Measurements from ENCODE around the gene MRPL44.

MRPL44 gene

GRCh38 chr2:223947711-223948205 lies 9.5 kb upstream of the MRPL44 start:
- Mint-ChIP-seq H3K36me3 (ENCODE audit: low read depth) (peaks cover 5% of the 10 kb centered on the region), H3K4me1 (peaks cover 45% of the 10 kb centered on the region), H3K4me3 (peak overlapping the region in 2 of 3 experiments; percentile 17 to 35), H3K9me3 (no peaks in the 10 kb centered on the region), H3K27me3 (ENCODE audit: low read depth) (no peaks in the 10 kb centered on the region), H3K27ac (peak overlapping the region; percentile 45 to 65 (median 46))
- TF ChIP-seq CTCF (IDR thresholded peaks at IDR 0.05; ENCODE audit: unreplicated experiment in 3 of 3), result no peak

GRCh38 chr2:223949241-223949840 lies 7.9 kb upstream of the MRPL44 start:
- Mint-ChIP-seq H3K36me3 (ENCODE audit: low read depth) (no peaks in the 10 kb centered on the region), H3K9me3 (no peaks in the 10 kb centered on the region), H3K4me3 (no peak overlapping the region), H3K4me1 (peaks cover 47% of the 10 kb centered on the region), H3K27ac (peak overlapping the region in 1 of 3 experiments; percentile 33), H3K27me3 (ENCODE audit: low read depth) (no peaks in the 10 kb centered on the region)
- no peak for TF ChIP-seq CTCF (IDR thresholded peaks at IDR 0.05; ENCODE audit: unreplicated experiment in 3 of 3)

DNA sequence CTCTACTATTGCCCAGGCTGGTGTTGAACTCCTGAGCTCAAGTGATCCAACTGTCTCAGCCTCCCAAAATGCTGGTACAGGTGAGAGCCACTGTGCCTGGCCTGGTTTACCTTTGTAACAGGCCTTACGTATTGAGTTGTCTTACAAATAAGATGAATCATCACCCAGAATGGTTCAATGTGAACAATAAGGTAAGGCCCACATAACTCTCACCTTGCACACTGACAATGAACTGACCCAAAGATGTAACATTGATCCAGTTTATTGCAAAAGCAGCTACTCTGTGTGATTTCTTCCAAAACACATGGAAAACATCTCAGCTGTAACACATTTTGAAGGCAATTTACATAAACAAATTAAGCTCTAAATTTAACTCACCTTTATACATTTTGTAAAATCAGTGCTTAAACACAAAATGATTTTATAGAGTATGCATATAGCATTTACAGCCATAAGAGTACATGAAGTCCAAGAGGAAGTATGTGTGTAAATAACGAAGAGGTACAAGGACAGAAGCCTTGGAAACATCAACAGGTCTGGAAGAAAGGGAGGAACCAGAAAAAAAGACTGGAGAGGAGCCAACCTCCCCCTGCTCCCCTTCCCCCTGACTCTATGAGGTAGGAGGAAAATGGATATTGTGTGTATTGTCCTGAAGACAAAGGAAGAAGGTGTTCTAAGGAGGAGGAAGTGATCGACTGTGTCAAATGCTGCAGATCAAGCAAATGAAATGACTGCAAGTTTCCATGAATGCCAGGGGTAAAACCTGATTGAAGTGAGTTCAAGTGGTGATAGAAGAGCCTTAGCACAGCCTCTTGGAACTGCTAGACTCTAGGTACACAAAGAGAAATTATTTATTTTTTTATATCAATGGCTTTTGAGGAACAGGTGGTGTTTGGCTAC lies 6.6 kb upstream of the MRPL44 start:
- H3K36me3 Mint-ChIP-seq (ENCODE audit: low read depth), result no peaks in the 10 kb centered on the region
- H3K4me3 Mint-ChIP-seq, result peak overlapping the region in 1 of 3 experiments; percentile 8
- TF ChIP-seq CTCF (IDR thresholded peaks at IDR 0.05; ENCODE audit: unreplicated experiment in 3 of 3), result no peak
- H3K27me3 Mint-ChIP-seq (ENCODE audit: low read depth), result no peaks in the 10 kb centered on the region
- peak overlapping the region in 2 of 3 experiments; percentile 6 to 8 for H3K27ac Mint-ChIP-seq
- no peaks in the 10 kb centered on the region for H3K9me3 Mint-ChIP-seq
- H3K4me1 Mint-ChIP-seq, result peaks cover 43% of the 10 kb centered on the region

DNA sequence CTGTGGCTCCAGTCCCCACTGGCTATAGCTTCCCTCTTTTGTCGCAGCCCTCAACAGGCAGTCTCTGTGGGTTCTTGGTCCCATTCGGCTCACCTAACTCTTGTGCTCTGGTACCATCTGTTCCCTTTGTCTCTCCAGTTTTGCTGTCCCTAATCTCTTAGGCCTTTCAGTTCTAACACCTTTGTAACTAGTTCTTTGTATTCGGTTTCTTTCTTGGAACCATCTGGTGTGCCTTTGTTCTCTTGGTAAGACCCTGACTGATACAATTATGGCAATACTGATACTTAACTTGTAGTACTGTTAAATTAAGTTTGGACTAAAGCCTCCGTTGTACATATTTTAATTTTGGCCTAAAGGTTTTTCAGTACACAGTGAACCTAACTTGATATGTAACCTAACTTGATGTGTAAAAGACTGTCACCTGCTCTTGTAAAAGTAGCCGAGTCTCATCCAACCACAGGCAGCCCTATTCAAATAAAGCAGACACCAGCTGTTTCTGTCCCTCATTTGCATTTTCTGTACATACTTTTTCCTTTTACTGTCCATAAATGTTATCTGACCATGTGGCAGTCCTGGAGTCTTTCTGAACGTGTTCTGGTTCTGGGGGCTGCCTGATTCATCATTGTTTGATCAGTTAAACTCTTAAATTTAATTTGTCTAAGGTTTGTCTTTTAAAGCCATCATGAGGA lies 4.8 kb upstream of the MRPL44 start:
- Mint-ChIP-seq H3K27me3 (ENCODE audit: low read depth) (peaks cover 4% of the 10 kb centered on the region), H3K36me3 (ENCODE audit: low read depth) (no peaks in the 10 kb centered on the region), H3K9me3 (no peaks in the 10 kb centered on the region), H3K27ac (peak overlapping the region; percentile 1 to 62 (median 59)), H3K4me1 (peaks cover 38% of the 10 kb centered on the region), H3K4me3 (no peak overlapping the region)
- no peak for TF ChIP-seq CTCF (IDR thresholded peaks at IDR 0.05; ENCODE audit: unreplicated experiment in 3 of 3)

GRCh38 chr2:223954401-223954800 lies 2.9 kb upstream of the MRPL44 start:
- Mint-ChIP-seq H3K4me3 (no peak overlapping the region), H3K36me3 (ENCODE audit: low read depth) (no peaks in the 10 kb centered on the region), H3K4me1 (peaks cover 51% of the 10 kb centered on the region), H3K9me3 (no peaks in the 10 kb centered on the region), H3K27me3 (ENCODE audit: low read depth) (peaks cover 4% of the 10 kb centered on the region), H3K27ac (peak overlapping the region in 2 of 3 experiments; percentile 11 to 60)
- no peak for TF ChIP-seq CTCF (IDR thresholded peaks at IDR 0.05; ENCODE audit: unreplicated experiment in 3 of 3)

Measured in nephron (organoid).